OCI-LY3 (cell line): Measurements from ENCODE around the gene GAK.

Source experiments
- H2AFZ ChIP-seq: fragments of 200-600, 300-600 bp; shearing (Covaris generic); 2 replicates; pipeline ENCODE4 v1.6.0; 2014; ENCODE audit warnings: antibody characterized with exemption, low read depth, low read length
- H3K27ac ChIP-seq: fragments of 200-600, 300-600 bp; sonication (generic); 2 replicates; pipeline ENCODE4 v1.5.1; 2014; ENCODE audit warnings: mild to moderate bottlenecking, low read length, moderate library complexity, mixed read lengths
- H3K27me3 ChIP-seq: fragments of 200-600, 300-600 bp; sonication (generic); 2 replicates; pipeline ENCODE4 v1.6.1; 2014; ENCODE audit warnings: low read depth, low read length, mixed read lengths
- H3K36me3 ChIP-seq: fragments of 200-600, 300-600 bp; sonication (generic); replicated peaks from 2 replicates; pipeline ENCODE3; 2014; ENCODE audit warnings: low read depth, low read length, mixed read lengths
- H3K4me1 ChIP-seq: fragments of 300-600, 200-600 bp; sonication (generic); 2 replicates; pipeline ENCODE4 v1.6.1; 2014; ENCODE audit warnings: low read length, mixed read lengths
- H3K4me2 ChIP-seq: fragments of 200-600, 300-600 bp; sonication (generic); 2 replicates; pipeline ENCODE4 v1.6.1; 2014; ENCODE audit warnings: low read length, mixed read lengths
- H3K4me3 ChIP-seq: fragments of 300-600, 200-600 bp; sonication (generic); 2 replicates; pipeline ENCODE4 v1.5.1; 2014; ENCODE audit warnings: antibody characterized with exemption, mild to moderate bottlenecking, low read length, moderate library complexity
- H3K79me2 ChIP-seq: fragments of 300-600, 200-600 bp; shearing (Covaris generic); 2 replicates; pipeline ENCODE4 v1.6.1; 2014; ENCODE audit warnings: mild to moderate bottlenecking, low read length, mixed read lengths
- H3K9ac ChIP-seq: fragments of 300-600, 200-600 bp; shearing (Covaris generic); 2 replicates; pipeline ENCODE4 v1.6.0; 2014; ENCODE audit warnings: mild to moderate bottlenecking, low read length, moderate library complexity
- H3K9me3 ChIP-seq: fragments of 200-600, 300-600 bp; shearing (Covaris generic); 2 replicates; pipeline ENCODE4 v1.6.1; 2014; ENCODE audit warnings: low read length, mixed read lengths; ENCODE audit not compliant: insufficient read depth
- H4K20me1 ChIP-seq: fragments of 200-600, 300-600 bp; sonication (generic); 2 replicates; pipeline ENCODE4 v1.6.1; 2016; ENCODE audit warnings: low read length, mixed read lengths; ENCODE audit not compliant: insufficient read depth
- CTCF ChIP-seq: fragments of 200-600, 300-600 bp; sonication (generic); IDR thresholded peaks from 2 replicates; pipeline ENCODE4 v1.5.1; 2014; ENCODE audit warnings: antibody characterized with exemption, low read length, low read depth
- EZH2phosphoT487 ChIP-seq: fragments of 200-600 bp; shearing (Covaris generic); IDR thresholded peaks from 2 replicates; pipeline ENCODE4 v1.6.1; 2018; ENCODE audit warnings: antibody characterized with exemption, mixed run types, low read depth

GAK gene

GRCh38 chr4:818106-818921 is 113.8 kb downstream of the GAK start:
- H3K9me3 ChIP-seq, result no peaks in the 10 kb centered on the region
- H4K20me1 ChIP-seq, result no peaks in the 10 kb centered on the region
- H3K9ac ChIP-seq, result no peak overlapping the region
- no peaks in the 10 kb centered on the region for H3K36me3 ChIP-seq
- no peaks in the 10 kb centered on the region for H3K79me2 ChIP-seq
- H3K27ac ChIP-seq, result no peak overlapping the region
- no peak for TF ChIP-seq EZH2phosphoT487
- TF ChIP-seq CTCF, result no peak
- H3K4me3 ChIP-seq, result no peak overlapping the region
- peaks cover 12% of the 10 kb centered on the region for H3K27me3 ChIP-seq
- no peaks in the 10 kb centered on the region for H3K4me1 ChIP-seq
- no peak overlapping the region for H3K4me2 ChIP-seq
- no peak overlapping the region for H2AFZ ChIP-seq

- Histone ChIP-seq H3K4me2 (no peak overlapping the region), H3K27me3 (peaks cover 12% of the 10 kb centered on the region), H3K4me3 (no peak overlapping the region), H3K4me1 (no peaks in the 10 kb centered on the region), H3K9ac (no peak overlapping the region), H3K27ac (no peak overlapping the region), H3K36me3 (no peaks in the 10 kb centered on the region), H4K20me1 (no peaks in the 10 kb centered on the region), H3K9me3 (no peaks in the 10 kb centered on the region), H2AFZ (no peak overlapping the region), H3K79me2 (no peaks in the 10 kb centered on the region)
- TF ChIP-seq CTCF (no peak), EZH2phosphoT487 (no peak)
Measured at GRCh38 chr4:815464-816146, 116.5 kb downstream of the GAK start.

GRCh38 chr4:814312-814850 is 117.7 kb downstream of the GAK start:
- H3K27ac ChIP-seq, result no peak overlapping the region
- H4K20me1 ChIP-seq, result no peaks in the 10 kb centered on the region
- H3K36me3 ChIP-seq, result no peaks in the 10 kb centered on the region
- no peak overlapping the region for H3K9ac ChIP-seq
- H3K27me3 ChIP-seq, result peaks cover 12% of the 10 kb centered on the region
- no peak overlapping the region for H3K4me2 ChIP-seq
- H3K9me3 ChIP-seq, result no peaks in the 10 kb centered on the region
- no peaks in the 10 kb centered on the region for H3K79me2 ChIP-seq
- H3K4me1 ChIP-seq, result no peaks in the 10 kb centered on the region
- no peak for TF ChIP-seq CTCF
- no peak for TF ChIP-seq EZH2phosphoT487
- H2AFZ ChIP-seq, result no peak overlapping the region
- no peak overlapping the region for H3K4me3 ChIP-seq

- H3K9me3 ChIP-seq, result no peaks in the 10 kb centered on the region
- H3K36me3 ChIP-seq, result no peaks in the 10 kb centered on the region
- H4K20me1 ChIP-seq, result no peaks in the 10 kb centered on the region
- no peak overlapping the region for H3K27ac ChIP-seq
- H2AFZ ChIP-seq, result no peak overlapping the region
- no peak for TF ChIP-seq EZH2phosphoT487
- no peak for TF ChIP-seq CTCF
- peaks cover 12% of the 10 kb centered on the region for H3K27me3 ChIP-seq
- H3K4me2 ChIP-seq, result no peak overlapping the region
- H3K79me2 ChIP-seq, result no peaks in the 10 kb centered on the region
- no peaks in the 10 kb centered on the region for H3K4me1 ChIP-seq
- no peak overlapping the region for H3K4me3 ChIP-seq
- H3K9ac ChIP-seq, result no peak overlapping the region
Measured at GRCh38 chr4:813900-814299, 118.2 kb downstream of the GAK start.
